Astrocyte (in vitro differentiated cells and primary cell): ENCODE data around the gene TICRR.

Experiments
- EZH2 ChIP-seq: IDR thresholded peaks from 2 replicates; pipeline ENCODE4 v1.6.1; 2012; ENCODE audit warnings: mild to moderate bottlenecking, low read length, inconsistent platforms; ENCODE audit not compliant: insufficient read depth
- TF ChIP-seq, protein P1 (sequence below): IDR thresholded peaks from 2 replicates; pipeline ENCODE4 v1.5.1; 2011; ENCODE audit warnings: low read depth, mild to moderate bottlenecking, inconsistent platforms, low read length, moderate library complexity; ENCODE audit not compliant: insufficient read depth

GRCh38 chr15:89533861-89534544 lies 41.3 kb upstream of the TICRR start:
- TF ChIP-seq, protein P1, sequence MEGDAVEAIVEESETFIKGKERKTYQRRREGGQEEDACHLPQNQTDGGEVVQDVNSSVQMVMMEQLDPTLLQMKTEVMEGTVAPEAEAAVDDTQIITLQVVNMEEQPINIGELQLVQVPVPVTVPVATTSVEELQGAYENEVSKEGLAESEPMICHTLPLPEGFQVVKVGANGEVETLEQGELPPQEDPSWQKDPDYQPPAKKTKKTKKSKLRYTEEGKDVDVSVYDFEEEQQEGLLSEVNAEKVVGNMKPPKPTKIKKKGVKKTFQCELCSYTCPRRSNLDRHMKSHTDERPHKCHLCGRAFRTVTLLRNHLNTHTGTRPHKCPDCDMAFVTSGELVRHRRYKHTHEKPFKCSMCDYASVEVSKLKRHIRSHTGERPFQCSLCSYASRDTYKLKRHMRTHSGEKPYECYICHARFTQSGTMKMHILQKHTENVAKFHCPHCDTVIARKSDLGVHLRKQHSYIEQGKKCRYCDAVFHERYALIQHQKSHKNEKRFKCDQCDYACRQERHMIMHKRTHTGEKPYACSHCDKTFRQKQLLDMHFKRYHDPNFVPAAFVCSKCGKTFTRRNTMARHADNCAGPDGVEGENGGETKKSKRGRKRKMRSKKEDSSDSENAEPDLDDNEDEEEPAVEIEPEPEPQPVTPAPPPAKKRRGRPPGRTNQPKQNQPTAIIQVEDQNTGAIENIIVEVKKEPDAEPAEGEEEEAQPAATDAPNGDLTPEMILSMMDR, result no peak
- no peak for TF ChIP-seq EZH2
